GM21390 (cell line): Measurements from ENCODE around the gene MINDY4.

Experiments
- ATAC-seq: cut with Tn5 transposase; IDR thresholded peaks from one replicate; pipeline ENCODE4 v1.9.1; 2021; ENCODE audit not compliant: unreplicated experiment

The MINDY4 gene

DNA sequence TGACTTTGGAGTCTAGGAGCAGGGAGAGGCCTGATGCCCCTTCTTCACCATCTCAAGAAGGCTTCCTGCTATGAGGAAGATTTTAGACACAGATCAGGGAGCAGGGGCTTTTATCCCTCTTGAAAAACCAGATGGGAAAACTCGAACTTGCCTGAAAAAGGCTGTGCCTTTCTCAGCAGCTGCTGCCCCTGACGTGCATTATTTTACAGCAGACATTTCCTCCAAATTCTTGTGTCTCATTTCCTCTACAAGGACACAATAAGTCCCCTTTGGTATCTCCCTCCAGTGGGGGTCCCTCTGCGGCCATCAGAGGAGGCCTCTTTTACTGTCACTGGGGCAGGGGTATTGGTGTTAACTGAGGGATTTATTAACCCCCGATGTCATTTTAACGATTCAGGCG lies 102.4 kb downstream of the MINDY4 start:
- ATAC-seq, result no peak

- no peak for ATAC-seq
Observed at GRCh38 chr7:30874656-30875302, 103.6 kb downstream of the MINDY4 start.

GRCh38 chr7:30877015-30877769 lies 106.0 kb downstream of the MINDY4 start:
- no peak for ATAC-seq

DNA sequence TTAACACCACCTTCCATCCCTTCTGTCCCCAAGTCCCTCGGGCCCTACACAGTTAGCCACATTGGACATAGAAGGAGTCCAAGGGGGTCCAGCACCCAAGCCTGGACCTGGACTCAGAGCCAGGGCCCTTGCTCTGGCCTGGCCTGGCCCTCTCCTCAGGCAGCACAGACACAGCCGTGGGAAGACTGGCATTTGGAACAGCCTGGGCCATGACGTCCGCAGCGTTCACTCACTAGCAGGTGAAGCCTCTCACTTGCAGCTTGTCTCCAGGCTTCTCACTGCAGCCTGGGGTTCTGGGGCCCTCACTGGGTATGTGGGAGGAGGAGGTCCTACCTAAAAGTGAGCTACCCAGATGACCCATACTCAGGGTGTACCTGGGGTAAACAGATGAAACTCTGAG lies 106.8 kb downstream of the MINDY4 start:
- no peak for ATAC-seq

GRCh38 chr7:30879139-30880124 lies 108.2 kb downstream of the MINDY4 start:
- no peak for ATAC-seq

- ATAC-seq, result no peak
Observed at GRCh38 chr7:30880125-30880720, 109.0 kb downstream of the MINDY4 start.

- no peak for ATAC-seq
Observed at GRCh38 chr7:30880941-30881340, 109.7 kb downstream of the MINDY4 start.

- no peak for ATAC-seq
Observed at GRCh38 chr7:30881448-30881847, 110.2 kb downstream of the MINDY4 start.

GRCh38 chr7:30884881-30885280 lies 113.7 kb downstream of the MINDY4 start:
- ATAC-seq, result no peak

- ATAC-seq, result no peak
Observed at GRCh38 chr7:30886608-30887011, 115.4 kb downstream of the MINDY4 start.

DNA sequence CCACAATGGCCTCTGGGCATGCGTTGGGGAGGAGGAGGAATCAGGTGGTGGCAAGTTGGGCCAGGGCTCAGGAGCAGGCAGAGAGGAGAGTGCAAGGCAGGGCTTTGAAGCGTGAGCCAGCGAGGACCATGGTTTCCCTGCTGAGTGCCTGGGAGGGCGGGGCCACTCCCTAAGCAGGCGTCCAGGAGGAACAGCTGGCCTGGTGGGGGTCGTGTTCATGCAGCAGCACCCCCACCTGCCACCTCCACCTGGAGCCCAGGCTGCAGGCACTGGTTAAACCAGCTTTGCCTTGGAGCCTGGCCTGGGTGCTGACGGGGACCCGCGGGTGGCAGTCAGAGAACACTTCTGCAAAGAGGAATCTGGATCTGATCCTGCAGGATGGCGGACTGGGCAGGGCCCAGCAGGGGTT lies 116.3 kb downstream of the MINDY4 start:
- ATAC-seq, result no peak

GRCh38 chr7:30888747-30889146 lies 117.5 kb downstream of the MINDY4 start:
- no peak for ATAC-seq

DNA sequence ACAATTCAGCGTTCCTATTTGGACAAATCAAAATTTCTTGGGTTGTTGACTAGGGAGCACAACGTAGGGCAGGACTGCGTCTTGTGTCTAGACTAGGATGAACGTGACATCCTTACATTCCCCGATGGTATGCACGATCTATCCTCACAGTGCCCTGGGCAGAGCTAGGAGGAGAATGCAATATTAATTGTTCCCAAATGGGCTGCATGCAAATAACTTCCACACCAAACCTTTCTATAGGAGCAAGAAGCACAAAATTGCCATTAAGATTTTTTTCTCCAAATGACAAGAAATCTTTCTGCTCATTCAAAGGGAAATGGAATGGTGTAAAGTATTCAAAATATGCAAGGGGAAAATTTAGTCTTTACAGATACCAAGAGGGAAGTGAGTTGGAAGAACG lies 119.0 kb downstream of the MINDY4 start:
- ATAC-seq, result no peak

DNA sequence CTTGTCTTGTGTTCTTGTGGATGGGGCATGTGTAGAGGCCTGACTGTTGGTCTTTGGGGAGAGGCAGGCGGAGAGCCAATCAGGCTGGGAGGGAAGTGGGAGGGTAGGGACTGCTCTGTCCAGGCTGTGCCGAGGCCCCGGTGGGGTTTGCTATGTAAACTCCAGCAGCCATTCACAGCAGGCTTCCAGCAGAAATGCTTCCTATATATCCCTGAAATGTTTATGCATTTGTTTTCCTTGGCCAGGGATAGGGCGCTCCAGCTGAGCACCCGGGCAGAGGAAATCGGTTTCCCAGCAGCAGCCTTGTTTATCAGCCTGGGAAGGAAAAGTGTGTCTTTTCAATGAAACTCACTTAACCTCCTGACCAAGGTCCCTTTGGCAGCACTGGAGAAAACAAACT lies 122.1 kb downstream of the MINDY4 start:
- no peak for ATAC-seq

DNA sequence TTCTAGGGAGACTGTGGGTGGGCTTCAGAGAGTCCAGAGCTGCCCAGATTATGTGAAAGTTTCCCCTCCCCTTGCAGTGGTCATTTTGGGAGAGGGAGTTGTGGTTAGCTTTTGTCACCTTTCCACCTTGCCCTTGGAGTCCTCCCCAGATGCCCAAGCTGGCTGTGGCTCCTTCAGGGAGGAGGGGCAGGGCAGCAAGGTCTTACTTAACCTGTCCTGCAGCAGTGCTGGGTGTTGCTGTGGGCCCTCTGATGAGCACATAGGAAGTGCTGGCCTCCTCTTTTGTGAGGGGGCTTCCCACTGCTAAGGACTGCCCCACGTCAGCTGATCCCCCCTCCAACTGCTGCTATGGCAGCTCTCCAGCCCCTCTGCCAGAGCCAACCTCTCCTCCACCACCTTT lies 122.8 kb downstream of the MINDY4 start:
- no peak for ATAC-seq

- ATAC-seq, result no peak
Observed at GRCh38 chr7:30894866-30895605, 123.8 kb downstream of the MINDY4 start.

GRCh38 chr7:30896036-30896435 lies 124.8 kb downstream of the MINDY4 start:
- ATAC-seq, result no peak

GRCh38 chr7:30896783-30897637 lies 125.8 kb downstream of the MINDY4 start:
- no peak for ATAC-seq

DNA sequence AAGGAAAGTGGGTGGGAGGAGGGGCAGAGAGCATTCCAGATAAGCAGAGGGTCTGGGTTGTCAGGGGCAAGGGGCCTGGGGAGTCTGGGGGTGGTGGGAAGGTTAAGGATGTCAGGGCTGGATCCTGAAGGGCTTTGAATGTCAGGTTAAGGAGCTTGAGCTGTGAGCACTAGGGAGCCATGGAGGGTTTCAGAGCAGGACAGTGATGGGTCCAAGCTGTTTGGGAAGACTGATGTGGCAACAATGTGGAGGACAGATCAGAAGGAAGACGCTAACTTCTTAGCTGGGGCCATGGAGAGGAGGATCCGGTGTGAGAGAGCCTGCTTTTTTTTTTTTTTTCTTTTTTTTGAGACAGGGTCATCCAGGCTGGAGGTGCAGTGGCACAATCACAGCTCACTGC lies 126.6 kb downstream of the MINDY4 start:
- no peak for ATAC-seq

DNA sequence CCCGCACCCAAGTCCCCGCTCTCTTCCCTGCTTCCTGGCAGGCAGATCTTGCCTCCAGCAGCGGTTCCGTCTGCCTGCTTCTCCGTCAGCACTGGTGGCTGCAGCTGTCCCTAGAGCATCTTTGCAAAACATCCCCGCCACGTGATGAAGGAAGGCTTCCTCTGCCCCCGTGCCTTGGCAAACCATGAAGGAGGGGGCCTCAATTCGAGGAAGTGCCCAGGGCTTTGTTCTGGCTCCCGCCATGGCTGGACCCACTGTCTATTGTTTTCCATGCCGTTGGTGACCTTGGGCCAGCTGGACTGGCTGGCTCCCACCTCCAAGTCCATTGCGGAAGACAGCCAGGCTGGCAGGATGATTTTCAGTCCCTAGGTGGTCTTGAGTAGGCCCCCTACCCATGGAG lies 127.2 kb downstream of the MINDY4 start:
- ATAC-seq, result no peak
